HG02884 (cell line): ENCODE data around the gene ISOC2.

Experiments
- ATAC-seq: cut with Tn5 transposase; IDR thresholded peaks from one replicate; pipeline ENCODE4 v1.9.1; 2021; ENCODE audit warnings: mild to moderate bottlenecking, moderate library complexity; ENCODE audit not compliant: unreplicated experiment

The ISOC2 gene

DNA sequence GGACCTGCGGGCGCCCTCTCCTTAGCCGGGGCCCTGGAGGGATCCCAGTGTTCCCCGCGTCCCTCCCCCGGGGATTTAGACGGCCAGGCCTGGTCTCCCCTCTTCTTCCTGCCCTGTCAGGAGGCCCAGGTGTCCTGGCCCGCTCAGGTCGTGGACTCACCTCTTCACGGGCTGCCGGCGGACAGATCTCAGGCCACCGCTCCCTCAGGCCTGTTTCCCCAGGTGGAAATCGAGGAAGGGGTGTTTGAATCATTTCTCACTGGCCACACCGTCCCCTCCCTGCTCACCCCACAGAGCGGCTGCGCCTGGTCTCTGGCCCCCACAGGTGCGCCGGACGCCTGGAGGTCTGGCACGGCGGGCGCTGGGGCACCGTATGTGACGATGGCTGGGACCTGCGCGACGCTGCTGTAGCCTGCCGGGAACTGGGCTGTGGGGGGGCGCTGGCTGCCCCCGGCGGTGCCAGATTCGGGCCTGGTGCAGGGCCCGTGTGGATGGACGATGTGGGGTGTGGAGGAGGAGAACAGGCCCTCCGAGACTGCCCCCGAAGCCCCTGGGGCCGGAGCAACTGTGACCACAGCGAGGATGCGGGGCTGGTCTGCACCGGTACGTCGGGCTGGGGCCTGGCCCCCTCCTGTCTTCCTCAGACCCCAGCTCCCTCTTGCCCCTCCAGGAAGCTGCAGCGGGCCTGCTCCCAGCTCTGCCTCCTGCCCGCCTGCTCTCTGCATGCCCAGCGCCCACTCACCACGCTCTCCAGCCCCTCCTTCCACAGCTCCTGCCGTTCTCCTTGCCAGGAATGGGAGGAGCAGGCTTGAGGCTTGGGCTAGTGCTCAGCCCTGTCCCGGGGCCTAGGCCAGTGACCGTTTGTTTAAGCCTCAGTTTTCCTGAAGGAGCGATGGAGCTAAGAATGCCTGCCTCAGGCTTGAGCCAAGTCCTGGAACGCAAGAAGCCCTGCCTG is 29.3 kb upstream of the ISOC2 start:
- no peak for ATAC-seq

DNA sequence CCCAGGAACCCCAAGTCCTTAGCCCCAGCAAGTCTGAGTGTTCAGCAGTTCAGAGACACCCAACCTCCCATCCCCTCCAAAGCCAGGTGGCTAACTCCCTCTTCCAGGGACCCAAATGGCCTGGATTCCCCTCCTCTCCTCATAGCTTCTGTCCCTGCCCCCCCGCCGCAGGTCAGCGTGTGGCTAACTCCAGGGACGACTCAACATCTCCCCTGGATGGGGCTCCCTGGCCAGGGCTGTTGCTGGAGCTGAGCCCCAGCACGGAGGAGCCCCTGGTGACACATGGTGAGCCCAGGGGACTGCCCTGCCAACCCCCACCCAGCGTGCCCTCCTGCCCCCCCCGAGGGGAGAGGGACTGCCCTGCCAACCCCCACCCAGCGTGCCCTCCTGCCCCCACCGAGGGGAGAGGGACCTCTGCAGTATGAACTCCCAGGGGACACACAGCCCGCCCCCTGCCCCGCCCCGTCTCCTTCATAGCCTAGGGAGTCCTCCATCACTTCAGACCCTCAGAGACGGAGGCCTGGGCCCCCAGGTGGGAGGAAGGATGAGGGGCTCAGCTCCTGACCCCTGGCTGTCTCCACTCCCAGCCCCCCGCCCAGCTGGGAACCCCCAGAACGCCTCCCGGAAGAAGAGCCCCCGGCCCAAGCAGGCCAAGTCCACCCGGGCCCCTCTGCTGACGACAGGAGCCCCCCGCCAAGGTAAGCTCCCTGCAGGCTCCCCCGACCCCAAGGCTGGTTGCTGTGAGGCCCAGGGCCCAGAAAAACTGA is 28.5 kb upstream of the ISOC2 start:
- no peak for ATAC-seq

DNA sequence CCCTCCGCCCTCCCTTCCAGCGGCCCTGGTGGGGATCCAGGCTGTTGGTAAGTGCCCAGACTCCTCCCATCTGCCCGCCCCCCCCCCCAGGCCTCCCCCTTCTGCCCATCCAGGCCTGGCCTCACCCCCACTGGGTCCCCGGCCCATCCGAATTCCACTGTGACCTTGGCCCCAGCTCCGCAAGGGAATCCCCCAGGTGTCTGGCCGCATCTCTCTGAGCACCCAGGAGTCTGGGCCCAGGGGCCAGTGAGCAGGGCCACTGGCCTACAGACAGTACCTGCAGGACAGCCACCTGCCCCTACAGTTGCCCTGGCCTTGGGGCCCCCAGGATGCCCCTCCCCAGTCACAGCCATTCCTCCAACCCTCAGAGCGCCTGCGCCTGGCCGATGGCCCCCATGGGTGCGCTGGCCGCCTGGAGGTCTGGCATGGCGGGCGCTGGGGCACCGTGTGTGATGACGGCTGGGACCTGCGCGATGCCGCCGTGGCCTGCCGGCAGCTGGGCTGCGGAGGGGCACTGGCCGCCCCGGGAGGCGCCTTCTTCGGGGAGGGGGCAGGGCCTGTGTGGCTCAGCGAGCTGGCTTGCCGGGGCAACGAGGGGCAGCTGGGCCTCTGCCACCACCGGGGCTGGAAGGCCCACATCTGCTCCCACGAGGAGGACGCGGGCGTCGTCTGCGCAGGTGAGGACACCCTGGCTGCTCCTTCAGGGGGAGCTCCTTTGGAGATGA is 27.7 kb upstream of the ISOC2 start:
- no peak for ATAC-seq

DNA sequence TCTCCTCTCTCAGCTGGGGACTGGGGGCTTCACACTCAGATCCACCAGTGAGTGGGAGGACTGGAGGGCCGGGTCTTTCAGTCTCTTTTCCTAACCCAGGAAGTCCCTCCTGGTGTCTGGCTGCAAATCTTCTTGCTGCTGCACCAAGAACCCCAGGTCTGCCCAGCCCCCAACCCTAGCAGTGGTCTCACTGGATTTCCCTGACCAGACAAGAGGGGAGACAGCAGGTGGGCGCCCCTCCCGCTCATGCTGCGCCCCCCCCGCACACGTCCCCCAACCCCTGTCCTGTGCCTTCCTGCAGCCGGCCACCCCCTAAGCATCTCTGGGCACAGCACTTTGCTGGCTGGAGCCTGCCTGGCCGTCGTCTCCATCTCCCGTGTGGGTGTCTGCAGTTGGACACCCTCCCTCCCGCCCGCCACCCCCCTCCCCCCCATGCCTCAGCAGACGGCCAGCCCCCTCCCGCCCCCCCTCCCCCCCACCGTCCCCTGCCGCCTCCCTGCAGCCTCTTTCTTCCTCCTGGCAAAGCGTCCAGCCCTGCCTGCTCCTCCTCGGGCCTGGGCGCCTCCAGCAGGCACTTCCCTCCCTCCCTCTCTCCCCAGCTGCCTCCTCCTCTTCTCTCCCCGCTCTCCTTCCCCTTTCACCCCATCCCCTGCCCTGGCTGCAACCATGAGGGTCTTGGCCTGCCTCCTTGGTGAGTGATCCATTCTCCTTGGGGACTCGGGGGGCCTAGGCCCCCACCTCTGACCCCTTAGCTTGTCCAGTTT is 26.7 kb upstream of the ISOC2 start, which contains the start of gene SSC5D:
TSS of gene SSC5D (plus strand) at position 513 of the 764 bp plus-strand sequence. CDS start at position 667, 154 bp downstream.
- no peak for ATAC-seq

DNA sequence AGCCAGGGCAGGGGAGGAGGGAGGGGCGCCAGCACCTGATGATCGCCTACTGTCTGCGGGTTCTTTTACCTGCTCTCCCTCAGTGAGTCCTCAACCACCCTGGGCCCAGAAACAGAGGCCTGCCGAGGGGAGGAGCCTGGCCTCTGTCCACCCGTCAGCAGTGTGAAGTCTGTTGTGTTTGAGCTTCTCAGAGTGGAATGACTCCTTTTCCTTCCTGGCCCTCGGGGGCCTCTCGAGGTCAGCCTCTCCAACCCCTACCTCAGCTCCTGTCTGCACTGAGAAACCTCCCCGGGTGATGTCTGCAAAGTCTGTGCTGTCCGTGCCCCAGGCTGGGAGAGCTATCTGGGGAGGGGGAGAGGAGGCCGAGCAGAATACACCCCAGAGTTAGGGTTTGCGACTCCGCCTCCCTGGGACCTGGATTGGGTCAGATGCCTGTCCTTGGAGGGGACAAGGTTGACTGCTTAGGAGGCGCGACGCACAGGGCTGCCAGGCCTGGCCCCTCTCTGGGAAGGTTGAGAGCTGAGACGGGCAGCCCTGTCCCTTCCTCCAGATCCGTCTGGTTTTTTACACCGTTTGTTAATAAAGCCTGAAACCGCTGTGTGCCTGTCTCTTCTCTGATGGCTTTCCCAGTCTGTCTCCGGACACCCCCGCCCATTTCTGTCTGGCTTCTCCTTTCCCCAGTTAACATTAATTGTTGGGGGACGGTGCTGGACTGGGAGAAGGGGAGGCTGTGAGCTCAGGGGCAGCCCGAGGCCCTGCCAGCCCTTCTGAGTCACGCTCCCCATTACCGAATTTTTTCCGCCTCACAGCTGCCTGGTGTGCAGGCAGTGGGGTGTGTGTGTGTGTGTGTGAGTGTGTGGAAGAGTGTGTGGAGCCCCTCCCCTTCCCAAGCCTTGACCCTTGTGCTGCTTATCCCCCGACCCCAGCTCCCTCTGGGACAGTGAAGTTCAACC is 25.8 kb upstream of the ISOC2 start:
- no peak for ATAC-seq

GRCh38 chr19:55486043-55486970 is 24.9 kb upstream of the ISOC2 start:
- no peak for ATAC-seq

- no peak for ATAC-seq
Measured at GRCh38 chr19:55485439-55486011, 24.1 kb upstream of the ISOC2 start.

GRCh38 chr19:55484593-55485438 is 23.4 kb upstream of the ISOC2 start, which contains the start of gene NAT14:
Gene NAT14 (plus strand): TSS chr19:55485188. CDS start chr19:55485709, 521 bp downstream.
- ATAC-seq: no peak

DNA sequence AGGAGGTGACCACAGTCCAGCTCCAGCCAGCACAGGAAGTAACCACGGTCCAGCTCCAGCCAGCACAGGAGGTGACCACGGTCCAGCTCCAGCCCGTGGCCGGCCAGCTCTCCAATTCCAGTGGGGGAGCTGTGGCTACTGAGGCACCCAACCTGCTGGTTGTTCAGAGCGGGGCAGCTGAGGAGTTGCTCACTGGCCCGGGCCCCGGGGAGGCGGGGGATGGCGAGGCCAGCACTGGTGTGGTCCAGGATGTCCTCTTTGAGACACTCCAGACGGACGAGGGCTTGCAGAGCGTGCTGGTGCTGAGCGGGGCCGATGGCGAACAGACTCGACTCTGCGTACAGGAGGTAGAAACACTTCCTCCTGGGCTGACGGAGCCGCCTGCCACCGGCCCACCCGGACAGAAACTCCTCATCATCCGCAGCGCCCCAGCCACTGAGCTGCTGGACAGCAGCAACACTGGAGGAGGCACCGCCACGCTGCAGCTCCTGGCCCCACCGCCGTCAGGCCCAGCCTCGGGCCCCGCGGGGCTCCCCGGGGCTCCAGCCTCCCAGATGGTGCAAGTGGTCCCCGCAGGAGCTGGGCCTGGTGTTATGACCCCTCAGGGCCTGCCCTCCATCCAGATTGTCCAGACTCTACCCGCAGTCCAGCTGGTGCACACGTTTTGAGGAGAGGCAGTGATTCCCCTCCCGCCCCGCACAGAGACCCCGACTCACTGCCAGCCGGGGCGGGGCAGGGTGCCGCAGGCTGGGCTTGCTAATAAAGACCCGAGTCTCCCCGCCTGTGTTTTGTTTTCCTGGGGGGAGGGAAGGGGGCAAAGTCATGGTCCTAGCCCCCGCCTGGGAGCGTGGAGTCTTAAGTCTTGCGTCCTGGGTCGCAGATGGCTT is 22.5 kb upstream of the ISOC2 start:
- no peak for ATAC-seq

GRCh38 chr19:55482967-55483705 is 21.7 kb upstream of the ISOC2 start:
- no peak for ATAC-seq

DNA sequence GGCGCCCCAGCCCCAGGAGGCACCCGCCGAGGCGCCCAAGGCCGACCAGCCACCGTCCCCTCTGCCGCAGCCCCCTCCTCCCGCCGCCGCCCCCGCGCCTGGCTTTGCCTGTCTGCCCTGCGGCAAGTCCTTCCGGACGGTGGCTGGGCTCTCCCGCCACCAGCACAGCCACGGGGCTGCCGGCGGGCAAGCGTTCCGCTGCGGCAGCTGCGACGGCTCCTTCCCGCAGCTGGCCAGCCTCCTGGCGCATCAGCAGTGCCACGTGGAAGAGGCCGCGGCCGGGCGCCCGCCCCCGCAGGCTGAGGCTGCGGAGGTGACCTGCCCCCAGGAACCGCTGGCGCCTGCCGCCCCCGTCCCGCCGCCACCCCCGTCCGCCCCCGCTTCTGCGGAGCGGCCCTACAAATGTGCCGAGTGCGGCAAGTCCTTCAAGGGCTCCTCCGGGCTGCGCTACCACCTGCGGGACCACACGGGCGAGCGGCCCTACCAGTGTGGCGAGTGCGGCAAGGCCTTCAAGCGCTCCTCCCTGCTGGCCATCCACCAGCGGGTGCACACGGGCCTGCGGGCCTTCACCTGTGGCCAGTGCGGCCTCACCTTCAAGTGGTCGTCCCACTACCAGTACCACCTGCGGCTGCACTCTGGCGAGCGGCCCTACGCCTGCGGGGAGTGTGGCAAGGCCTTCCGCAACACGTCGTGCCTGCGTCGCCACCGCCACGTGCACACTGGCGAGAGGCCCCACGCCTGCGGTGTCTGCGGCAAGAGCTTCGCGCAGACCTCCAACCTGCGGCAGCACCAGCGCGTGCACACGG is 20.9 kb upstream of the ISOC2 start:
- no peak for ATAC-seq

DNA sequence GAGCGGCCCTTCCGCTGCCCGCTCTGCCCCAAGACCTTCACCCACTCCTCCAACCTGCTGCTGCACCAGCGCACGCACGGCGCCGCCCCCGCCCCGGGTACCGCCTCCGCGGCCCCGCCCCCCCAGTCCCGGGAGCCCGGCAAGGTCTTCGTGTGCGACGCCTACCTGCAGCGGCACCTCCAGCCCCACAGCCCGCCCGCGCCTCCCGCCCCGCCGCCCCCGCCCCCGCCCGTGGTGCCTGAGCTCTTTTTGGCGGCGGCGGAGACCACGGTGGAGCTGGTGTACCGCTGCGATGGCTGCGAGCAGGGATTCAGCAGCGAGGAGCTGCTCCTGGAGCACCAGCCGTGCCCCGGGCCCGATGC is 20.3 kb upstream of the ISOC2 start:
- no peak for ATAC-seq

- ATAC-seq: no peak
Measured at GRCh38 chr19:55481148-55481793, 19.8 kb upstream of the ISOC2 start.
